ENCODE results near the gene SERPINI1.

The SERPINI1 gene

DNA sequence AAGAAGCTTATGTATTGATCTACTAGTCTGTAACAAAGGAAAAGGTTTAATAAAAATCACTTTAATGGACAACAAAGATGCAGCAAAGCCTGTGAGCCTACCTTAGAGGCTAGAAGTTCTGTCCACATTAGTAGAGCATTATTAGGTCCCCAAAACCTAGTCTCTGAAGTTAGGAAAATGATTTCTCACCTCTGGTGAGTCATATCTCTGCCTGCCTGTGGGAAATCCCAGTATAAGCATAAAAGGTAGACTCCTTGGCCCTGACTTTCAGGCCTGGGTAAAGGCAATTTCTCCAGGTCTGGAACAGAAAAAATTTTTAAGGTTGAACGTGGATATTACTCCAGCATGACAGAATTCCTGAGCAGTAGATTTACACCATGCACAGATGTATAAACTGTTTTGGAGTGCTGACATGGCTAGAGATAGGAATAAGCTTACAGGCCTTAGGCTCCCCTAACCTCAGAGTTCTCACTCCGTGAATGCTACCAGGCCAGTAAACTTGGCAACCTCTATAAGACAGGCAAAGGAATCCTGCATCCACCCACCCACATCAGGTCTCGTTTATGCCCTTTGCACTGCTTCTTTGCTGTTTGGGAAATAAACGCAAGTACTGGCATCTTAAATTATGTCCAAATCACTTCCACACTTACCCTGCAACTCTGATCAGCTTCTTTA, 104.1 kb downstream of the SERPINI1 start:
- no peaks in the 10 kb centered on the region for H3K27me3 ChIP-seq (ENCODE audit: control insufficient read depth in 5 of 5, insufficient read depth in 4 of 5, low read length in 5 of 5)
- no peaks in the 10 kb centered on the region for H3K36me3 ChIP-seq (ENCODE audit: control insufficient read depth in 5 of 5, insufficient read depth in 5 of 5, low read length in 5 of 5)
- no peaks in the 10 kb centered on the region for H3K9me3 ChIP-seq (ENCODE audit: control insufficient read depth in 5 of 5, low read length in 5 of 5)
- H3K4me1 ChIP-seq (ENCODE audit: control insufficient read depth in 5 of 5, insufficient read depth in 5 of 5, low read length in 5 of 5), result peaks cover 0 to 19% (median 0%) of the 10 kb centered on the region in 5 donors
- no peak overlapping the region for H3K9ac ChIP-seq (ENCODE audit: low read length in 5 of 5)
- H3K27ac ChIP-seq (ENCODE audit: low read depth, low read length), result no peak overlapping the region
- H3K4me3 ChIP-seq (ENCODE audit: low read depth in 1 of 5, low read length in 5 of 5), result no peak overlapping the region

- Histone ChIP-seq H3K4me1 (ENCODE audit: control insufficient read depth in 5 of 5, insufficient read depth in 5 of 5, low read length in 5 of 5) (peaks cover 0 to 19% (median 0%) of the 10 kb centered on the region in 5 donors), H3K9ac (ENCODE audit: low read length in 5 of 5) (no peak overlapping the region), H3K27me3 (ENCODE audit: control insufficient read depth in 5 of 5, insufficient read depth in 4 of 5, low read length in 5 of 5) (no peaks in the 10 kb centered on the region), H3K9me3 (ENCODE audit: control insufficient read depth in 5 of 5, low read length in 5 of 5) (no peaks in the 10 kb centered on the region), H3K27ac (ENCODE audit: low read depth, low read length) (no peak overlapping the region), H3K4me3 (ENCODE audit: low read depth in 1 of 5, low read length in 5 of 5) (no peak overlapping the region), H3K36me3 (ENCODE audit: control insufficient read depth in 5 of 5, insufficient read depth in 5 of 5, low read length in 5 of 5) (no peaks in the 10 kb centered on the region)
These were observed 104.7 kb downstream of the SERPINI1 start for GRCh38 chr3:167840247-167840646.

DNA sequence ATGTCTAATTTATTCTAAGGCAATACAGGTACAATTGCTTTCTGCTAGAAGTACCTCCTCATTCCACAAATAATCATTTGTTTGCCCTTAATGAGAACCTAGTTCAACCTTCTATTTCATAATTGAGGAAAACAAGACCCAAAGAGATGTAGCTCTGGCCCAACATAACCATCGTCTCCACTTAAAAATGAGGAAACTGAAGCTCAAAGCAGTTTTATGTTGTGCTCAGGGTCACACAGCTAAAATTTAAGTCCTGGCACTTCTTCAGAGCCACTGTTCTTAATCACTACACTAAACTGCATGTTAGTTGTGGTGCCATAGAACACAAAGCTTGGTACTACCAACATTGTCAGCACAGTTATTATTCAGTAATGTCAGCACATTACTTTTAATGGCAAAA, 108.0 kb downstream of the SERPINI1 start:
- Histone ChIP-seq H3K4me3 (ENCODE audit: low read depth in 1 of 5, low read length in 5 of 5) (no peak overlapping the region), H3K9ac (ENCODE audit: low read length in 5 of 5) (no peak overlapping the region), H3K9me3 (ENCODE audit: control insufficient read depth in 5 of 5, low read length in 5 of 5) (peaks cover 0 to 2% (median 0%) of the 10 kb centered on the region in 5 donors), H3K36me3 (ENCODE audit: control insufficient read depth in 5 of 5, insufficient read depth in 5 of 5, low read length in 5 of 5) (no peaks in the 10 kb centered on the region), H3K27ac (ENCODE audit: low read depth, low read length) (no peak overlapping the region), H3K4me1 (ENCODE audit: control insufficient read depth in 5 of 5, insufficient read depth in 5 of 5, low read length in 5 of 5) (peaks cover 0 to 19% (median 0%) of the 10 kb centered on the region in 5 donors), H3K27me3 (ENCODE audit: control insufficient read depth in 5 of 5, insufficient read depth in 4 of 5, low read length in 5 of 5) (no peaks in the 10 kb centered on the region)

DNA sequence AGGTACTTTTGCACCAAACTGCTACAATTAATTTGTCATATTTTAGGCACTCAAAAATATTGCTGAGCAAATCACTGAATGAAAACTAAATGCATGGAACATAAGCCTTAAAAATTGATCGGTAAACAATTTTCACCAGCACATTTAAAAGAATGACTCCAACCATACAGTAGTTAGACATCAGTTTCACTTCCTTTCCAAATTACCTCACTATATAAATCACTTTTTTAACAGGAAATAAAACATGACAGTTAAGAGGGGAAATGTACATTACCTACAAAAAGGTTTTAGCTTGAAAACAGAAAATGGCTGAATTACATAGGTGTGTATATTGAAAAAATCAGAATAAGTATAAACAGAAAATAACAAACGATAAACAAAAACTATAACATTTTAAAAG, 108.4 kb downstream of the SERPINI1 start:
- Histone ChIP-seq H3K9me3 (ENCODE audit: control insufficient read depth in 5 of 5, low read length in 5 of 5) (peaks cover 0 to 2% (median 0%) of the 10 kb centered on the region in 5 donors), H3K9ac (ENCODE audit: low read length in 5 of 5) (no peak overlapping the region), H3K27me3 (ENCODE audit: control insufficient read depth in 5 of 5, insufficient read depth in 4 of 5, low read length in 5 of 5) (no peaks in the 10 kb centered on the region), H3K27ac (ENCODE audit: low read depth, low read length) (no peak overlapping the region), H3K4me3 (ENCODE audit: low read depth in 1 of 5, low read length in 5 of 5) (no peak overlapping the region), H3K4me1 (ENCODE audit: control insufficient read depth in 5 of 5, insufficient read depth in 5 of 5, low read length in 5 of 5) (peaks cover 0 to 16% (median 0%) of the 10 kb centered on the region in 5 donors), H3K36me3 (ENCODE audit: control insufficient read depth in 5 of 5, insufficient read depth in 5 of 5, low read length in 5 of 5) (no peaks in the 10 kb centered on the region)

GRCh38 chr3:167844528-167844927, 109.0 kb downstream of the SERPINI1 start:
- Histone ChIP-seq H3K27ac (ENCODE audit: low read depth, low read length) (no peak overlapping the region), H3K9ac (ENCODE audit: low read length in 5 of 5) (no peak overlapping the region), H3K36me3 (ENCODE audit: control insufficient read depth in 5 of 5, insufficient read depth in 5 of 5, low read length in 5 of 5) (no peaks in the 10 kb centered on the region), H3K4me1 (ENCODE audit: control insufficient read depth in 5 of 5, insufficient read depth in 5 of 5, low read length in 5 of 5) (peaks cover 0 to 10% (median 0%) of the 10 kb centered on the region in 5 donors), H3K27me3 (ENCODE audit: control insufficient read depth in 5 of 5, insufficient read depth in 4 of 5, low read length in 5 of 5) (no peaks in the 10 kb centered on the region), H3K9me3 (ENCODE audit: control insufficient read depth in 5 of 5, low read length in 5 of 5) (peaks cover 0 to 2% (median 0%) of the 10 kb centered on the region in 5 donors), H3K4me3 (ENCODE audit: low read depth in 1 of 5, low read length in 5 of 5) (no peak overlapping the region)

- no peak overlapping the region for H3K27ac ChIP-seq (ENCODE audit: low read depth, low read length)
- H3K9me3 ChIP-seq (ENCODE audit: control insufficient read depth in 5 of 5, low read length in 5 of 5), result peaks cover 0 to 2% (median 0%) of the 10 kb centered on the region in 5 donors
- no peak overlapping the region for H3K9ac ChIP-seq (ENCODE audit: low read length in 5 of 5)
- H3K27me3 ChIP-seq (ENCODE audit: control insufficient read depth in 5 of 5, insufficient read depth in 4 of 5, low read length in 5 of 5), result no peaks in the 10 kb centered on the region
- no peak overlapping the region for H3K4me3 ChIP-seq (ENCODE audit: low read depth in 1 of 5, low read length in 5 of 5)
- no peaks in the 10 kb centered on the region for H3K36me3 ChIP-seq (ENCODE audit: control insufficient read depth in 5 of 5, insufficient read depth in 5 of 5, low read length in 5 of 5)
- H3K4me1 ChIP-seq (ENCODE audit: control insufficient read depth in 5 of 5, insufficient read depth in 5 of 5, low read length in 5 of 5), result peaks cover 0 to 3% (median 0%) of the 10 kb centered on the region in 5 donors
These were observed 115.7 kb downstream of the SERPINI1 start for GRCh38 chr3:167851171-167851570.

- Histone ChIP-seq H3K4me1 (ENCODE audit: control insufficient read depth in 5 of 5, insufficient read depth in 5 of 5, low read length in 5 of 5) (peaks cover 0 to 3% (median 0%) of the 10 kb centered on the region in 5 donors), H3K27me3 (ENCODE audit: control insufficient read depth in 5 of 5, insufficient read depth in 4 of 5, low read length in 5 of 5) (no peaks in the 10 kb centered on the region), H3K4me3 (ENCODE audit: low read depth in 1 of 5, low read length in 5 of 5) (no peak overlapping the region), H3K27ac (ENCODE audit: low read depth, low read length) (no peak overlapping the region), H3K9me3 (ENCODE audit: control insufficient read depth in 5 of 5, low read length in 5 of 5) (peaks cover 0 to 2% (median 0%) of the 10 kb centered on the region in 5 donors), H3K9ac (ENCODE audit: low read length in 5 of 5) (no peak overlapping the region), H3K36me3 (ENCODE audit: control insufficient read depth in 5 of 5, insufficient read depth in 5 of 5, low read length in 5 of 5) (no peaks in the 10 kb centered on the region)
These were observed 116.2 kb downstream of the SERPINI1 start for GRCh38 chr3:167851749-167852148.

- Histone ChIP-seq H3K9me3 (ENCODE audit: control insufficient read depth in 5 of 5, low read length in 5 of 5) (peaks cover 0 to 2% (median 0%) of the 10 kb centered on the region in 5 donors), H3K9ac (ENCODE audit: low read length in 5 of 5) (no peak overlapping the region), H3K4me1 (ENCODE audit: control insufficient read depth in 5 of 5, insufficient read depth in 5 of 5, low read length in 5 of 5) (peaks cover 0 to 3% (median 0%) of the 10 kb centered on the region in 5 donors), H3K36me3 (ENCODE audit: control insufficient read depth in 5 of 5, insufficient read depth in 5 of 5, low read length in 5 of 5) (no peaks in the 10 kb centered on the region), H3K4me3 (ENCODE audit: low read depth in 1 of 5, low read length in 5 of 5) (no peak overlapping the region), H3K27me3 (ENCODE audit: control insufficient read depth in 5 of 5, insufficient read depth in 4 of 5, low read length in 5 of 5) (no peaks in the 10 kb centered on the region), H3K27ac (ENCODE audit: low read depth, low read length) (no peak overlapping the region)
These were observed 116.7 kb downstream of the SERPINI1 start for GRCh38 chr3:167852216-167852615.

DNA sequence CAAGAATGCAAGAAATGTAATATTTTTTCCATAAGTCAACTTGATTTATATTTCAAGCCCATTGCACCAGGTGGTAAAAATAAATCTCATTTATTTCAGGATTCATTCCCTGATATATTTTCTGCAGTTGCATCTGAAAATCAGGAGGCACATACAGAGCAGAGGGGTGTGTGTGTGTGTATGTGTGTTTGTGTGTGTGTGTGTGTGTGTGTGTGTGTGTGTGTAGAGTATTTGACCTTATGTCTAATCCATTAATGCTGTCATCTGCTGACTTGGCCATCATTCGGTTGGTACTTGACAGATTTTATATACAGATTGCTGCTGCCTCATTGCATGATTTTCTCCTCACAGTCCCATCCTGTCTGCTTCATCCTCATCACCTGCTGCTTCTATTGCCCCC, 118.5 kb downstream of the SERPINI1 start:
- no peak overlapping the region for H3K4me3 ChIP-seq (ENCODE audit: low read depth in 1 of 5, low read length in 5 of 5)
- H3K27ac ChIP-seq (ENCODE audit: low read depth, low read length), result no peak overlapping the region
- peaks cover 0 to 3% (median 0%) of the 10 kb centered on the region in 5 donors for H3K4me1 ChIP-seq (ENCODE audit: control insufficient read depth in 5 of 5, insufficient read depth in 5 of 5, low read length in 5 of 5)
- no peaks in the 10 kb centered on the region for H3K27me3 ChIP-seq (ENCODE audit: control insufficient read depth in 5 of 5, insufficient read depth in 4 of 5, low read length in 5 of 5)
- no peaks in the 10 kb centered on the region for H3K36me3 ChIP-seq (ENCODE audit: control insufficient read depth in 5 of 5, insufficient read depth in 5 of 5, low read length in 5 of 5)
- no peaks in the 10 kb centered on the region for H3K9me3 ChIP-seq (ENCODE audit: control insufficient read depth in 5 of 5, low read length in 5 of 5)
- H3K9ac ChIP-seq (ENCODE audit: low read length in 5 of 5), result no peak overlapping the region

GRCh38 chr3:167854846-167855245, 119.3 kb downstream of the SERPINI1 start:
- no peaks in the 10 kb centered on the region for H3K9me3 ChIP-seq (ENCODE audit: control insufficient read depth in 5 of 5, low read length in 5 of 5)
- H3K27ac ChIP-seq (ENCODE audit: low read depth, low read length), result no peak overlapping the region
- no peaks in the 10 kb centered on the region for H3K27me3 ChIP-seq (ENCODE audit: control insufficient read depth in 5 of 5, insufficient read depth in 4 of 5, low read length in 5 of 5)
- no peaks in the 10 kb centered on the region for H3K36me3 ChIP-seq (ENCODE audit: control insufficient read depth in 5 of 5, insufficient read depth in 5 of 5, low read length in 5 of 5)
- H3K4me1 ChIP-seq (ENCODE audit: control insufficient read depth in 5 of 5, insufficient read depth in 5 of 5, low read length in 5 of 5), result peaks cover 0 to 3% (median 0%) of the 10 kb centered on the region in 5 donors
- no peak overlapping the region for H3K4me3 ChIP-seq (ENCODE audit: low read depth in 1 of 5, low read length in 5 of 5)
- H3K9ac ChIP-seq (ENCODE audit: low read length in 5 of 5), result no peak overlapping the region
